GM21423 (cell line): ENCODE results near the gene SLC35A5.
"Not testable (repeated sequence)": the region's sequence is repeated elsewhere in the genome, so short reads cannot be mapped to it uniquely, and the experiment has no call there.

Experiments
- ATAC-seq: cut with Tn5 transposase; IDR thresholded peaks from one replicate; pipeline ENCODE4 v1.9.1; 2021; ENCODE audit warnings: mild to moderate bottlenecking, moderate library complexity; ENCODE audit not compliant: unreplicated experiment

SLC35A5 gene

GRCh38 chr3:112561734-112562529 lies at the start of gene SLC35A5, which contains the start of gene ATG3:
TSS of gene SLC35A5 (plus strand) at chr3:112562045. CDS start at chr3:112563404, 1,359 bp downstream.
TSS of gene ATG3 (minus strand) at chr3:112561962. CDS start at chr3:112561528, 434 bp downstream.
- ATAC-seq = peak; percentile 79

DNA sequence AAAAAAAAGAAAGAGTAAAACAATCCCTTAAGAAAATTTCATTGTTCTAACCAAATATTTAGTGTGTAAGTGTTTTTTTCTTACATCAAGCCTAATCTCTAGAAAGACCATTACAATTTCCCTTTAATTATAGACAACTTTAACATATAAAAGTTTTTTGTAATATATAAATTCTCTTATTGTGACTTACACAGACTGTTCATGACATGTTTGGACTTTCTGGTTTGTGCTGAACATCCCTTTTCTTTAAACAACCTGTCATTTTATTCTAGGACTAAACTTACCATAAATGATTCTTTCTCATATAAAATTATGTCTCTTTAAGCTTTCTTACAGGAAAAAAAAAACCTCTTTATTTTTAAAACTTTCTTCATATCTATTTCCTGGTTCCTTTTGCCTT lies 49.5 kb upstream of the SLC35A5 start:
- no peak for ATAC-seq

- peak; percentile 99 for ATAC-seq
Measured at GRCh38 chr3:112514527-112515128, 47.2 kb upstream of the SLC35A5 start.

GRCh38 chr3:112518970-112519369 lies 42.9 kb upstream of the SLC35A5 start:
- ATAC-seq = not testable (repeated sequence)

DNA sequence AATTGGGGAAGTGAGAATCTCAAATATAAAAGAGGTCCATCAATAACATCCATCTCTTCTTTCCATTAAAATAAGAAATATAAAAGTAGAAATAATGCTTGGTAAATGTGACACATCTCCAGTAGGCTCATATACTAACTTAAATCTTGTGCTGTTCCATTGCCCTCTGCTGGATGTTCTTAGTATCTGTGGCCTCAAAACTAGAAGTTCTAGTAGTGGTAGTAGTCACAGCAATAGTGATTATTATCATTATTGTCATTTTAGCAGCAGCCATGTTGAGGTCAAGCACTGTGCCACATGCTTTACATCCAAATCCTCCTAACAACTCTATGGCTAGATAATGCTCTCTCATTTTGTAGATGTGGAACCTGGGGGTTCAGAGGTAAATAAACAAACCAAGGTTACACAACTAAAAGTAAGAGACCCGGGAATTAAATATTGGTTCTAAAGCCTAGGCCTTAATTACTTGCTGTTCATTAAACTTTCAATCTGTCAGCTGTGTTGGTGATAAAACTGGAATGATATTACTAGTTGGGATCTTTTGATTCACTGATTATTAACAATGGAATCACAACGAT lies 42.3 kb upstream of the SLC35A5 start:
- ATAC-seq = no peak

- not testable (repeated sequence) for ATAC-seq
Measured at GRCh38 chr3:112524127-112524526, 37.7 kb upstream of the SLC35A5 start.

- ATAC-seq = no peak
Measured at GRCh38 chr3:112530573-112530972, 31.3 kb upstream of the SLC35A5 start.

- no peak for ATAC-seq
Measured at GRCh38 chr3:112531358-112531781, 30.5 kb upstream of the SLC35A5 start.

- ATAC-seq = peak; percentile 89
Measured at GRCh38 chr3:112539825-112540650, 21.8 kb upstream of the SLC35A5 start.

GRCh38 chr3:112546216-112546759 lies 15.6 kb upstream of the SLC35A5 start:
- no peak for ATAC-seq

- ATAC-seq = no peak
Measured at GRCh38 chr3:112550859-112551258, 11.0 kb upstream of the SLC35A5 start.

- ATAC-seq = no peak
Measured at GRCh38 chr3:112555535-112556170, 6.2 kb upstream of the SLC35A5 start.

- ATAC-seq = no peak
Measured at GRCh38 chr3:112557976-112558375, 3.9 kb upstream of the SLC35A5 start.

DNA sequence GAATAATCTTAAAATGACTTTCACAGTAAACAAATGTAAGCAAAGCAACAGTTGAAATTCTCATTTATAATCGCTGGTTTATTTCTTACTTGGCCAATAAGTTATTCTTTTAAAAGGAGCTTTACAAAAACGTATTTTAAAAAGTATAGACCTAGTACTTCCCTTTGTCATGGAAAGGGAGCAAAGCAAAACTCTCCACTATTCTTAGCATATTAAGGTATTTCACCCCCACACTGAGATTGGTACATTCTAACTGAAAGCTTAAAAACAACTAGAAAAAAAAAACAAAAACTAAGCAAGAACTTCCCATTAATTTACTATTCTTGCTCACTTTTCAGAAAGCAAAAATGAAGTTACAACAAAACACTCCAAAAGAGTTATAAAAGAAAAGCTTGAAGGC lies 1.5 kb upstream of the SLC35A5 start:
- ATAC-seq = no peak

DNA sequence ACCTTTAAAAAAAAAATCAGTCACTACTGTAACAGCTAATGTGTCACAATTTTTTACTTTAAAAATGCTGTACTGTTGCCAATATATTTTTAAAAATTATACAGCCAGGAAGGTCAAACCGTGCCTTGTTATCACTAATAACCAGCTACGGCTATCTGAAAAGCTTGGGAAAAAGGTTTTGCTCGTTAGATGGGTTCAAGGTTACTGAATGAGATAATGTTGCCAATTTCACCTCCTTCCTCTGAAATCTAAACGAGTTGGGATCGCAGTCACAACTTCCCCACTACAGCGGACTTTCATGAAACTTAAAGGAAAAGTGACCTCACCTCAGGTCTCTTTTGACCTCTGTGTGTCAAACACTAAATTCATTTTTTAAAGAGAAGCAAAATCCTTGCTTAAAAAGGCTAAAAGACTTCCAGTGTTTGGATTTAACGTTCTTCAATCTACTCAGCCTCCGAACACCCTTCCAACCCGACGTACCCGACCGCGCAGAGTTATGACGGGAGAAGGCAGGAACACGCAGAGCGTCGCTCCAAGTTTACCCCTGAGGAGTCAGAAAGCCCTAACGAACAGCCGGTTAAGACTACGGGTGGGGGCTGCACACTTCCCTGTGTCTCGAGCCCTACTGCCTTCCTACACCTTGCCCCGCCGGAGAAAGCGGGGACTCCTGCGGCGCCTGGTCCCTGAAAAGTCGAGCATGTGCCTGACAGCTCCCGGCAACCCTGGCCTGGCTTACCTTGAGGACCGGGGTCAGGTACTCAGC lies 943 bp upstream of the SLC35A5 start:
- peak; percentile 28 for ATAC-seq

- peak; percentile 50 for ATAC-seq
Measured at GRCh38 chr3:112561484-112561733, 436 bp upstream of the SLC35A5 start.

- ATAC-seq = not testable (repeated sequence)
Measured at GRCh38 chr3:112564247-112564939, 2.5 kb downstream of the SLC35A5 start.

DNA sequence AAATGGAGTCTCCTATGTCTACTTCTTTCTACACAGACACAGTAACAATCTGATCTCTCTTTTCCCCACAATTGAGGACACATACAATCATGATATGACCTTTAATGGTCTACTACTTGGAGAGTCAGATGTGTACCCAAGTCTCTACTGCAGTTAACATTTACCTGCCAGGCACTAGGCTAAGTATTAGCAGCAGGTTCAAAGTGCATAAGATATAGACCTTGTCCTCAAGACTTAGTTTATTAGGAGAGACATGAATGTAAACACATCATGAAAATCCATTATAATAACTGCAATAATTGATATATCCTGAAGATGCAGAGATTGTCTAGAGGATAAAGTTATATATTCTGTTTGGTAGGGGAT lies 3.1 kb downstream of the SLC35A5 start:
- ATAC-seq = no peak

GRCh38 chr3:112568642-112569041 lies 6.8 kb downstream of the SLC35A5 start:
- no peak for ATAC-seq
